Nephron progenitor cell (in vitro differentiated cells): Measurements from ENCODE around the gene CGREF1.

Experiments
- DNase-seq: peaks from one replicate; pipeline ENCODE4 v3.0.0; 2021
- H3K27ac Mint-ChIP-seq: 2 replicates; pipeline ENCODE4 v1.8.0; 2021; ENCODE audit warnings: mild to moderate bottlenecking, moderate library complexity, mixed read lengths
- H3K27me3 Mint-ChIP-seq: 2 replicates; pipeline ENCODE4 v1.8.0; 2021; ENCODE audit warnings: mild to moderate bottlenecking, low read depth, mixed read lengths; ENCODE audit not compliant: poor library complexity
- H3K36me3 Mint-ChIP-seq: 2 replicates; pipeline ENCODE4 v1.8.0; 2021; ENCODE audit warnings: low read depth, mixed read lengths
- H3K4me1 Mint-ChIP-seq: 2 replicates; pipeline ENCODE4 v1.8.0; 2021; ENCODE audit warnings: mixed read lengths
- H3K4me3 Mint-ChIP-seq: 2 replicates; pipeline ENCODE4 v1.8.0; 2021; ENCODE audit warnings: mild to moderate bottlenecking, moderate library complexity, mixed read lengths
- H3K9me3 Mint-ChIP-seq: 2 replicates; pipeline ENCODE4 v1.8.0; 2021; ENCODE audit warnings: mild to moderate bottlenecking, moderate library complexity, mixed read lengths
- TF ChIP-seq, protein P1 (sequence below): fragments of 200-600 bp; sonication (generic); IDR thresholded peaks from 2 replicates; pipeline ENCODE4 v1.5.0; 2021; ENCODE audit warnings: antibody characterized with exemption

CGREF1 gene

GRCh38 chr2:27097341-27097740, 21.6 kb downstream of the CGREF1 start:
- Mint-ChIP-seq H3K36me3 (no peaks in the 10 kb centered on the region), H3K27ac (no peak overlapping the region), H3K9me3 (no peaks in the 10 kb centered on the region), H3K4me3 (no peak overlapping the region), H3K27me3 (peaks cover 22% of the 10 kb centered on the region), H3K4me1 (peaks cover 34% of the 10 kb centered on the region)
- DNase-seq = no peak
- TF ChIP-seq, protein P1, sequence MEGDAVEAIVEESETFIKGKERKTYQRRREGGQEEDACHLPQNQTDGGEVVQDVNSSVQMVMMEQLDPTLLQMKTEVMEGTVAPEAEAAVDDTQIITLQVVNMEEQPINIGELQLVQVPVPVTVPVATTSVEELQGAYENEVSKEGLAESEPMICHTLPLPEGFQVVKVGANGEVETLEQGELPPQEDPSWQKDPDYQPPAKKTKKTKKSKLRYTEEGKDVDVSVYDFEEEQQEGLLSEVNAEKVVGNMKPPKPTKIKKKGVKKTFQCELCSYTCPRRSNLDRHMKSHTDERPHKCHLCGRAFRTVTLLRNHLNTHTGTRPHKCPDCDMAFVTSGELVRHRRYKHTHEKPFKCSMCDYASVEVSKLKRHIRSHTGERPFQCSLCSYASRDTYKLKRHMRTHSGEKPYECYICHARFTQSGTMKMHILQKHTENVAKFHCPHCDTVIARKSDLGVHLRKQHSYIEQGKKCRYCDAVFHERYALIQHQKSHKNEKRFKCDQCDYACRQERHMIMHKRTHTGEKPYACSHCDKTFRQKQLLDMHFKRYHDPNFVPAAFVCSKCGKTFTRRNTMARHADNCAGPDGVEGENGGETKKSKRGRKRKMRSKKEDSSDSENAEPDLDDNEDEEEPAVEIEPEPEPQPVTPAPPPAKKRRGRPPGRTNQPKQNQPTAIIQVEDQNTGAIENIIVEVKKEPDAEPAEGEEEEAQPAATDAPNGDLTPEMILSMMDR = no peak

- no peak for DNase-seq
- H3K27me3 Mint-ChIP-seq = peaks cover 22% of the 10 kb centered on the region
- H3K4me3 Mint-ChIP-seq = no peak overlapping the region
- no peaks in the 10 kb centered on the region for H3K9me3 Mint-ChIP-seq
- no peaks in the 10 kb centered on the region for H3K36me3 Mint-ChIP-seq
- peaks cover 39% of the 10 kb centered on the region for H3K4me1 Mint-ChIP-seq
- TF ChIP-seq, protein P1 = no peak
- H3K27ac Mint-ChIP-seq = peak overlapping the region; percentile 83
These were observed 22.1 kb downstream of the CGREF1 start for GRCh38 chr2:27096748-27097297.

DNA sequence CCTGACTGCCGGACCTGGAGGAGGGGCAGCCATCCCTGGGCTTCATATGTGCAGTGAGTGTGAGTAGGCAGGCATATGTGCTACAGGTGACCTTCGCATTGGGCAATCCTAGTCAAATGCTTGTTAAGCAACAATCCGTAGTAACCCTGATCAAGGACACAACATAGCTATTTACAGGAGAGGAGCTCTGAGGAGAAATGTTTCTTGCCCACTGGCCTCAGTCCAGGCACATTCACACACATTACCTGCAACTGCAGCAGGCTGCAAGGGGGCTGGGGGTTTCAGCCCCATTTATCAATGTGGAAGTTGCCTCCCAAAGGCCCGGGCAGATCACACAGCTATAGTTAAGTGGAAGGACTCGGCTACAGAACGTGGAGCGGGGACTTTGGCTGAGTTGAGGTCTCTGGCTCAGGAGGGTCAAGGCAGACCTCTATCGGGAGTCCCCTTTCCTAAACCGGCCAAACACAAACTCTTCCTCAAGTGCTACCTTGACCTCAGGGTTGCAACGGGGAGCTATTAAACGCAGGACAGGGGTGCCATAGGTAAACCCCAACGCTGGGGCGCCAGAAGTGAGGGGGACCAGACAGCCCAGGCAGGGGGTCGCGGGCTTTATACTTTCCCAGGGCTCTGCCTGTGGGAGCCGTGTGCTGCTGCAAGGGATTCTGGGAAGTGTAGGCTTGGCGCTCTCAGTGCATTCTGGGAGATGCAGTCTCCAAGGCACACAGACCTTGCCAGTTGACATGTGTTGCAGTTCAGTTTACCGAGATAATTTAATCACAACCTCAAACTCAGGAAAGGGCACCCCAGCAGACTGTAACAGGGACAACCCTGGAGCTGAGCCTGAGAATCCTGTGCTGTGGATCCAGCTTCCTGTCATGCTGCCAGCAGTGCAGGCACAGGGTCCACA, 22.9 kb downstream of the CGREF1 start:
- Mint-ChIP-seq H3K27me3 (peaks cover 25% of the 10 kb centered on the region), H3K9me3 (no peaks in the 10 kb centered on the region), H3K4me1 (peaks cover 44% of the 10 kb centered on the region), H3K4me3 (peak overlapping the region; percentile 59), H3K36me3 (no peaks in the 10 kb centered on the region), H3K27ac (no peak overlapping the region)
- DNase-seq = peak; percentile 56
- TF ChIP-seq, protein P1 = no peak

GRCh38 chr2:27095427-27095744, 23.5 kb downstream of the CGREF1 start:
- H3K9me3 Mint-ChIP-seq = no peaks in the 10 kb centered on the region
- peaks cover 44% of the 10 kb centered on the region for H3K4me1 Mint-ChIP-seq
- no peak for DNase-seq
- H3K27me3 Mint-ChIP-seq = peaks cover 26% of the 10 kb centered on the region
- H3K27ac Mint-ChIP-seq = no peak overlapping the region
- H3K4me3 Mint-ChIP-seq = no peak overlapping the region
- H3K36me3 Mint-ChIP-seq = no peaks in the 10 kb centered on the region
- TF ChIP-seq, protein P1 = no peak

GRCh38 chr2:27094353-27094984, 24.5 kb downstream of the CGREF1 start:
- no peak for DNase-seq
- H3K4me1 Mint-ChIP-seq = peaks cover 37% of the 10 kb centered on the region
- no peaks in the 10 kb centered on the region for H3K36me3 Mint-ChIP-seq
- H3K9me3 Mint-ChIP-seq = no peaks in the 10 kb centered on the region
- H3K27ac Mint-ChIP-seq = no peak overlapping the region
- no peak overlapping the region for H3K4me3 Mint-ChIP-seq
- H3K27me3 Mint-ChIP-seq = peaks cover 26% of the 10 kb centered on the region
- TF ChIP-seq, protein P1 = no peak
